GM23338 (cell line): ENCODE measurements around the gene C10orf53. TPM values are rescaled to one million over a fixed set of nuclear protein-coding genes. Genes with fewer than 3 reads are reported as not detected.

Experiments
- ATAC-seq: fragments of 200-7000 bp; cut with Tn5 transposase; 3 replicates; pipeline ENCODE4 v1.9.1; 2020
- DNase-seq: peaks from one replicate; pipeline ENCODE4 v3.0.0-alpha.2; 2015; ENCODE audit warnings: low spot score
- H2AFZ ChIP-seq: fragments of 200-600 bp; sonication (generic); 2 replicates; pipeline ENCODE4 v1.8.0; 2016; ENCODE audit warnings: antibody characterized with exemption, mild to moderate bottlenecking, moderate library complexity
- H3F3A ChIP-seq: fragments of 200-600 bp; sonication (generic); replicated peaks from 2 replicates; pipeline ENCODE4 v1.8.0; 2017; ENCODE audit warnings: antibody characterized with exemption, mixed run types, low read depth
- H3K27ac ChIP-seq: fragments of 200-600 bp; sonication (generic); 2 replicates; pipeline ENCODE4 v1.6.1; 2016; ENCODE audit warnings: low read depth
- H3K27me3 ChIP-seq: fragments of 200-600 bp; sonication (generic); 2 replicates; pipeline ENCODE4 v1.8.0; 2016; ENCODE audit warnings: mild to moderate bottlenecking, mixed run types, moderate library complexity; ENCODE audit not compliant: insufficient read depth
- H3K36me3 ChIP-seq: fragments of 200-600 bp; sonication (generic); 2 replicates; pipeline ENCODE4 v1.8.0; 2016; ENCODE audit warnings: mild to moderate bottlenecking; ENCODE audit not compliant: insufficient read depth
- H3K4me1 ChIP-seq: fragments of 200-600 bp; sonication (generic); 2 replicates; pipeline ENCODE4 v1.8.0; 2016; ENCODE audit warnings: mild to moderate bottlenecking, moderate library complexity; ENCODE audit not compliant: insufficient read depth
- H3K4me2 ChIP-seq: fragments of 200-600 bp; sonication (generic); 2 replicates; pipeline ENCODE4 v1.7.1; 2017; ENCODE audit warnings: mixed run types
- H3K4me3 ChIP-seq: fragments of 200-600 bp; sonication (generic); 2 replicates; pipeline ENCODE4 v1.6.1; 2016; ENCODE audit warnings: mixed run types
- H3K79me2 ChIP-seq: fragments of 200-600 bp; sonication (generic); replicated peaks from 2 replicates; pipeline ENCODE4 v1.8.0; 2017; ENCODE audit warnings: mild to moderate bottlenecking; ENCODE audit not compliant: insufficient read depth
- H3K9me2 ChIP-seq: fragments of 200-600 bp; sonication (generic); 2 replicates; pipeline ENCODE4 v1.8.0; 2017; ENCODE audit not compliant: insufficient read depth
- H4K20me1 ChIP-seq: fragments of 200-600 bp; sonication (generic); replicated peaks from 2 replicates; pipeline ENCODE4 v1.8.0; 2017; ENCODE audit warnings: mild to moderate bottlenecking; ENCODE audit not compliant: insufficient read depth
- H3K27ac Mint-ChIP-seq: 2 replicates; pipeline ENCODE4 v1.8.0; 2020; ENCODE audit warnings: inconsistent platforms, mild to moderate bottlenecking, moderate library complexity, mixed read lengths
- H3K27me3 Mint-ChIP-seq: 3 replicates; pipeline ENCODE4 v1.8.0; 2022; ENCODE audit warnings: low read depth, mild to moderate bottlenecking, moderate library complexity, mixed read lengths, inconsistent platforms; ENCODE audit not compliant: insufficient read depth, poor library complexity
- H3K36me3 Mint-ChIP-seq: 3 replicates; pipeline ENCODE4 v1.8.0; 2021; ENCODE audit warnings: low read depth, mild to moderate bottlenecking, inconsistent platforms, moderate library complexity, mixed read lengths
- H3K4me1 Mint-ChIP-seq: 3 replicates; pipeline ENCODE4 v1.8.0; 2020; ENCODE audit warnings: mild to moderate bottlenecking, inconsistent platforms, mixed read lengths
- H3K4me3 Mint-ChIP-seq: 3 replicates; pipeline ENCODE4 v1.8.0; 2021; ENCODE audit warnings: moderate library complexity, mild to moderate bottlenecking, inconsistent platforms, mixed read lengths
- H3K9me3 Mint-ChIP-seq: 3 replicates; pipeline ENCODE4 v1.8.0; 2020; ENCODE audit warnings: moderate library complexity, mild to moderate bottlenecking, inconsistent platforms, mixed read lengths
- CREB1 ChIP-seq: fragments of 250-450 bp; sonication (Bioruptor Pico); IDR thresholded peaks from 2 replicates; pipeline ENCODE4 v1.5.0; 2020; ENCODE audit warnings: low read depth, mild to moderate bottlenecking, moderate library complexity
- CTCF ChIP-seq, 2 experiments: fragments of 200-600 bp in 1 of 2; sonication (generic) in 1 of 2; conservative IDR thresholded peaks; 2 replicates each; pipeline versions ENCODE4 v1.5.1 to v1.6.1; 2016 to 2017; ENCODE audit warnings: antibody characterized with exemption in 2 of 2, low read depth in 2 of 2, mild to moderate bottlenecking in 2 of 2, moderate library complexity in 1 of 2
- EZH2 ChIP-seq: fragments of 200-600 bp; sonication (generic); IDR thresholded peaks from one replicate; pipeline ENCODE4 v1.8.0; 2017; ENCODE audit warnings: antibody characterized with exemption, mild to moderate bottlenecking, low read depth; ENCODE audit not compliant: unreplicated experiment
- EZH2phosphoT487 ChIP-seq: fragments of 200-600 bp; sonication (generic); IDR thresholded peaks from one replicate; pipeline ENCODE4 v1.8.1; 2018; ENCODE audit warnings: antibody characterized with exemption; ENCODE audit not compliant: unreplicated experiment
- NANOG ChIP-seq: IDR thresholded peaks from 2 replicates; pipeline ENCODE4 v1.6.1; 2016; ENCODE audit warnings: antibody characterized with exemption, borderline replicate concordance
- POLR2AphosphoS5 ChIP-seq: IDR thresholded peaks from 2 replicates; pipeline ENCODE4 v1.6.1; 2016; ENCODE audit warnings: antibody characterized with exemption, low read depth
- STAT1 ChIP-seq: IDR thresholded peaks from one replicate; pipeline ENCODE4 v1.6.1; 2016; ENCODE audit warnings: antibody characterized with exemption; ENCODE audit not compliant: unreplicated experiment
- ZNF114 ChIP-seq: fragments of 250-450 bp; sonication (Bioruptor Pico); IDR thresholded peaks from 2 replicates; pipeline ENCODE4 v1.5.0; 2020; ENCODE audit warnings: mild to moderate bottlenecking, moderate library complexity
- ZNF331 ChIP-seq: fragments of 250-450 bp; sonication (Bioruptor Pico); IDR thresholded peaks from 2 replicates; pipeline ENCODE4 v1.5.0; 2020; ENCODE audit warnings: low read depth, mild to moderate bottlenecking, moderate library complexity
- ZNF462 ChIP-seq: fragments of 250-450 bp; sonication (Bioruptor Pico); IDR thresholded peaks from 2 replicates; pipeline ENCODE4 v1.5.0; 2020; ENCODE audit warnings: mild to moderate bottlenecking, moderate library complexity
- polyA plus RNA-seq: library from polyadenylated mRNA; unstranded; fragments of >200 nt; fragmentation: Nextera tagmentation; extraction: Ambion mirVana; gene quantifications from 2 replicates; pipeline ENCODE4 v1.2.1, GENCODE V29; 2016
- total RNA-seq: library from RNA; depleted of rRNA; stranded (reverse); fragments of >200 nt; shearing (Covaris generic); gene quantifications from 2 replicates; pipeline ENCODE4 v1.2.3, GENCODE V29; 2014

Gene C10orf53
- total and polyA plus RNA-seq, 2 experiments from 2014 or later = not detected

- Histone ChIP-seq H3K36me3 (no peaks in the 10 kb centered on the region), H3K79me2 (no peaks in the 10 kb centered on the region), H3K4me2 (no peak overlapping the region), H3F3A (no peaks in the 10 kb centered on the region), H3K27ac (no peak overlapping the region), H3K9me2 (no peaks in the 10 kb centered on the region), H3K4me1 (peaks cover 5% of the 10 kb centered on the region; the same call in 1 of the 2 replicates), H3K4me3 (no peak overlapping the region), H2AFZ (no peak overlapping the region), H4K20me1 (no peaks in the 10 kb centered on the region), H3K27me3 (peaks cover 26% of the 10 kb centered on the region)
- TF ChIP-seq STAT1 (no peak), EZH2 (no peak), POLR2AphosphoS5 (no peak), EZH2phosphoT487 (no peak), ZNF462 (CRISPR knock-in tag) (no peak), CREB1 (CRISPR knock-in tag) (no peak)
- H3K36me3 Mint-ChIP-seq = no peaks in the 10 kb centered on the region; the same call in 2 of the 3 replicates
- peaks cover 10% of the 10 kb centered on the region for H3K4me1 Mint-ChIP-seq
- H3K27ac Mint-ChIP-seq = no peak overlapping the region
- DNase-seq (no peak), ATAC-seq (no peak)
- H3K4me3 Mint-ChIP-seq = no peak overlapping the region
- H3K27me3 Mint-ChIP-seq = peaks cover 26% of the 10 kb centered on the region
- H3K9me3 Mint-ChIP-seq = peaks cover 13% of the 10 kb centered on the region
Measured at GRCh38 chr10:49700211-49700610, 20.8 kb downstream of the C10orf53 start.

DNA sequence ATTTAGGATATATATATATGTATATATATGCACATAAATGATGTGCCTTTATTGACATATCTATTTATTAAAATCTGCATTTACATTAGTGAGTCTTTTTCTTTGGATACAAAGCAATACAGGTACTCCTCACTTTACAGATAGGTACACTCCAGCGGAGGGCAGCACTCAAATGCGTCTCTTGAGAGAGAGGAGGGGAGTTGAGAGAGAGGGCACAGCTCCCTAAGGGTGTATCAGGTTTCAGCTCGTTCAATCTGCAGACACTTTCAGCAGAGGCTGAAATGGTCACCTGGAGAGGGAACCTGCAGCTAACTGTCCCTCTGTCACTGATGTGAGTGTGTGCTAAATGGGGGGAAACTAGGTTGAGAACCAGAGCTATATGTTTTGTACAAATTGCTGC lies 21.5 kb downstream of the C10orf53 start:
- H3K36me3 Mint-ChIP-seq = no peaks in the 10 kb centered on the region; the same call in 2 of the 3 replicates
- Histone ChIP-seq H3K4me3 (no peak overlapping the region), H3K79me2 (no peaks in the 10 kb centered on the region), H4K20me1 (no peaks in the 10 kb centered on the region), H3K27ac (no peak overlapping the region), H3K4me1 (peaks cover 5% of the 10 kb centered on the region; the same call in 1 of the 2 replicates), H2AFZ (no peak overlapping the region), H3K4me2 (peak overlapping the region; percentile 2; the same call in 1 of the 2 replicates), H3K36me3 (no peaks in the 10 kb centered on the region), H3K9me2 (no peaks in the 10 kb centered on the region), H3F3A (no peaks in the 10 kb centered on the region), H3K27me3 (peaks cover 19% of the 10 kb centered on the region)
- peaks cover 26% of the 10 kb centered on the region for H3K27me3 Mint-ChIP-seq
- DNase-seq (peak; percentile 80), ATAC-seq (peak; percentile 98)
- TF ChIP-seq ZNF114 (CRISPR knock-in tag) = no peak
- no peak for TF ChIP-seq EZH2phosphoT487
- no peak for TF ChIP-seq ZNF331
- TF ChIP-seq STAT1 = no peak
- peak; percentile 40 to 67 for TF ChIP-seq CTCF (conservative IDR thresholded peaks at IDR 0.05; ENCODE audit: low read depth in 2 of 2)
- TF ChIP-seq NANOG = no peak
- H3K4me1 Mint-ChIP-seq = peaks cover 10% of the 10 kb centered on the region
- peaks cover 13% of the 10 kb centered on the region for H3K9me3 Mint-ChIP-seq
- H3K4me3 Mint-ChIP-seq = no peak overlapping the region
- no peak overlapping the region for H3K27ac Mint-ChIP-seq
